H9 (cell line): ENCODE results near the gene GALNT17. TPM values are rescaled to one million over a fixed set of nuclear protein-coding genes. Genes with fewer than 3 reads are reported as not detected.
A peak's percentile ranks its signal among the peaks of the same experiment; 100 is the strongest.

Experiments
- DNase-seq: peaks from one replicate; pipeline ENCODE4 v3.0.0-alpha.2; 2017
- H2AFZ ChIP-seq: one replicate; pipeline ENCODE4 v1.6.1; 2013; ENCODE audit warnings: mild to moderate bottlenecking, low read length, control low read depth, moderate library complexity
- H2AK5ac ChIP-seq: 2 replicates; pipeline ENCODE4 v1.6.1; 2013; ENCODE audit warnings: low read length, control low read depth, mixed read lengths; ENCODE audit not compliant: insufficient read length
- H2BK120ac ChIP-seq: one replicate; pipeline ENCODE4 v1.6.1; 2013; ENCODE audit warnings: low read depth, mild to moderate bottlenecking, low read length, control low read depth, inconsistent platforms; ENCODE audit not compliant: poor library complexity, severe bottlenecking
- H2BK12ac ChIP-seq: 2 replicates; pipeline ENCODE4 v1.6.1; 2013; ENCODE audit warnings: low read length, control low read depth, mixed read lengths, low read depth; ENCODE audit not compliant: insufficient read length
- H2BK15ac ChIP-seq: 2 replicates; pipeline ENCODE4 v1.6.1; 2013; ENCODE audit warnings: low read depth, low read length, control low read depth
- H2BK20ac ChIP-seq: one replicate; pipeline ENCODE4 v1.6.1; 2013; ENCODE audit warnings: low read depth, mild to moderate bottlenecking, low read length, control low read depth, inconsistent platforms; ENCODE audit not compliant: poor library complexity, severe bottlenecking
- H2BK5ac ChIP-seq: 2 replicates; pipeline ENCODE4 v1.6.1; 2013; ENCODE audit warnings: low read length, control low read depth, mixed read lengths; ENCODE audit not compliant: insufficient read length
- H3K14ac ChIP-seq: 2 replicates; pipeline ENCODE4 v1.6.1; 2013; ENCODE audit warnings: low read length, control low read depth; ENCODE audit not compliant: insufficient read depth
- H3K18ac ChIP-seq: 2 replicates; pipeline ENCODE4 v1.6.1; 2013; ENCODE audit warnings: low read depth, mild to moderate bottlenecking, mixed read lengths, low read length, control low read depth; ENCODE audit not compliant: insufficient read length
- H3K23ac ChIP-seq: 2 replicates; pipeline ENCODE4 v1.6.1; 2013; ENCODE audit warnings: low read length, control low read depth, mixed read lengths, low read depth; ENCODE audit not compliant: insufficient read length
- H3K23me2 ChIP-seq: 2 replicates; pipeline ENCODE4 v1.6.1; 2013; ENCODE audit warnings: low read depth, mild to moderate bottlenecking, mixed read lengths, low read length, control low read depth; ENCODE audit not compliant: insufficient read length, poor library complexity, severe bottlenecking
- H3K27ac ChIP-seq: 2 replicates; pipeline ENCODE4 v1.5.1; 2013; ENCODE audit warnings: low read length, control low read depth, mixed read lengths, low read depth; ENCODE audit not compliant: insufficient read length
- H3K27me3 ChIP-seq: 2 replicates; pipeline ENCODE4 v1.6.1; 2013; ENCODE audit warnings: low read length, control low read depth, inconsistent platforms; ENCODE audit not compliant: insufficient read depth
- H3K4ac ChIP-seq: 2 replicates; pipeline ENCODE4 v1.6.1; 2013; ENCODE audit warnings: low read depth, mild to moderate bottlenecking, control low read depth, inconsistent platforms, low read length, moderate library complexity
- H3K4me1 ChIP-seq: 2 replicates; pipeline ENCODE4 v1.6.1; 2013; ENCODE audit warnings: low read length, control low read depth, inconsistent platforms; ENCODE audit not compliant: insufficient read depth
- H3K4me2 ChIP-seq: 2 replicates; pipeline ENCODE4 v1.6.1; 2013; ENCODE audit warnings: low read length, control low read depth, mixed read lengths; ENCODE audit not compliant: insufficient read length, insufficient read depth
- H3K56ac ChIP-seq: 2 replicates; pipeline ENCODE4 v1.6.1; 2013; ENCODE audit warnings: low read depth, mild to moderate bottlenecking, mixed read lengths, low read length, control low read depth; ENCODE audit not compliant: insufficient read length
- H3K79me1 ChIP-seq: 2 replicates; pipeline ENCODE4 v1.6.1; 2013; ENCODE audit warnings: low read depth, mild to moderate bottlenecking, moderate library complexity, low read length, control low read depth, inconsistent platforms; ENCODE audit not compliant: insufficient read depth, poor library complexity, severe bottlenecking
- H3K79me2 ChIP-seq: 2 replicates; pipeline ENCODE4 v1.6.1; 2013; ENCODE audit warnings: low read length, control low read depth, inconsistent platforms; ENCODE audit not compliant: insufficient read depth
- H3K9ac ChIP-seq: 2 replicates; pipeline ENCODE4 v1.6.1; 2013; ENCODE audit warnings: low read length, control low read depth, mixed read lengths; ENCODE audit not compliant: insufficient read length; ENCODE audit errors: extremely low read depth
- H3K9me3 ChIP-seq: one replicate; pipeline ENCODE4 v1.6.1; 2013; ENCODE audit warnings: low read depth, low read length, inconsistent platforms; ENCODE audit not compliant: control insufficient read depth
- H3T11ph ChIP-seq: one replicate; pipeline ENCODE4 v1.6.1; 2013; ENCODE audit warnings: mild to moderate bottlenecking, low read length, control low read depth, inconsistent platforms
- H4K20me1 ChIP-seq: one replicate; pipeline ENCODE4 v1.6.1; 2013; ENCODE audit not compliant: control insufficient read depth, insufficient read length, insufficient read depth
- H4K5ac ChIP-seq: 2 replicates; pipeline ENCODE4 v1.6.1; 2013; ENCODE audit warnings: low read depth, mild to moderate bottlenecking, mixed read lengths, low read length, control low read depth; ENCODE audit not compliant: insufficient read length
- H4K8ac ChIP-seq: replicated peaks from 2 replicates; pipeline ENCODE4 v1.6.1; 2013; ENCODE audit warnings: low read length, control low read depth, mixed read lengths, low read depth; ENCODE audit not compliant: insufficient read length
- H4K91ac ChIP-seq: 2 replicates; pipeline ENCODE4 v1.6.1; 2013; ENCODE audit warnings: low read depth, mild to moderate bottlenecking, moderate library complexity, mixed read lengths, low read length, control low read depth; ENCODE audit not compliant: insufficient read length
- H3K27ac Mint-ChIP-seq, 3 experiments: 2 replicates in 2 of 3; 3 replicates in 1 of 3; pipeline ENCODE4 v1.8.0; 2020 to 2021; ENCODE audit warnings: mixed read lengths in 3 of 3, mild to moderate bottlenecking in 1 of 3, moderate library complexity in 1 of 3
- H3K27me3 Mint-ChIP-seq: 2 replicates; pipeline ENCODE4 v1.8.0; 2021; ENCODE audit warnings: low read depth, mild to moderate bottlenecking, moderate library complexity, mixed read lengths
- H3K36me3 Mint-ChIP-seq, 3 experiments: 2 replicates in 2 of 3; 3 replicates in 1 of 3; pipeline ENCODE4 v1.8.0; 2020 to 2021; ENCODE audit warnings: low read depth in 3 of 3, mixed read lengths in 3 of 3; ENCODE audit not compliant: insufficient read depth in 1 of 3
- H3K4me1 Mint-ChIP-seq, 2 experiments: 2 replicates each; pipeline ENCODE4 v1.8.0; 2020; ENCODE audit warnings: mixed read lengths in 2 of 2
- H3K4me3 Mint-ChIP-seq, 2 experiments: 2 replicates in 1 of 2; 3 replicates in 1 of 2; pipeline ENCODE4 v1.8.0; 2020 to 2021; ENCODE audit warnings: mild to moderate bottlenecking in 2 of 2, mixed read lengths in 2 of 2, moderate library complexity in 1 of 2
- H3K9me3 Mint-ChIP-seq, 2 experiments: 2 replicates in 1 of 2; 3 replicates in 1 of 2; pipeline ENCODE4 v1.8.0; 2020; ENCODE audit warnings: mild to moderate bottlenecking in 2 of 2, mixed read lengths in 2 of 2, moderate library complexity in 1 of 2
- CTCF ChIP-seq: fragments of 200-600 bp; sonication (generic); conservative IDR thresholded peaks from 3 replicates; pipeline ENCODE4 v1.8.0; 2021; ENCODE audit warnings: antibody characterized with exemption, mild to moderate bottlenecking
- WGBS: extraction: QIAGEN DNeasy Blood & Tissue Kit; methylation state at CpG from one replicate; pipeline ENCODE4 v1.1.7; 2013; ENCODE audit warnings: missing lambda C conversion rate, low lambda C conversion rate, mixed read lengths; ENCODE audit not compliant: insufficient read length; ENCODE audit errors: extremely low coverage; 5-methylcytosine and 5-hydroxymethylcytosine counted together
- total RNA-seq: library from RNA; stranded (reverse); gene quantifications from 2 replicates; pipeline ENCODE4 v1.2.1, GENCODE V29; 2021

Gene GALNT17
- total RNA-seq, 1 experiment from 2014 or later, result 43.2 TPM

GRCh38 chr7:71325151-71325550, 193.2 kb downstream of the GALNT17 start:
- no peak overlapping the region for H2BK12ac ChIP-seq
- H2AFZ ChIP-seq, result no peak overlapping the region
- no peak overlapping the region for H3K23ac ChIP-seq
- Mint-ChIP-seq H3K36me3 (peaks cover 0 to 11% (median 4%) of the 10 kb centered on the region in 3 experiments; a peak in 2 of 7 replicates), H3K9me3 (no peaks in the 10 kb centered on the region; a peak in 1 of 5 replicates), H3K27ac (peak overlapping the region; percentile 28 to 86 (median 47); a peak in 3 of 7 replicates), H3K4me1 (peaks cover 44 to 51% of the 10 kb centered on the region in 2 experiments), H3K4me3 (no peak overlapping the region), H3K27me3 (no peaks in the 10 kb centered on the region)
- no peaks in the 10 kb centered on the region for H3K23me2 ChIP-seq
- no peak; the same call in 1 of the 3 replicates for TF ChIP-seq CTCF
- H3K9me3 ChIP-seq, result no peaks in the 10 kb centered on the region
- peaks cover 12% of the 10 kb centered on the region; the same call in 1 of the 2 replicates for H3K4me1 ChIP-seq
- H3K9ac ChIP-seq, result no peak overlapping the region
- no peak overlapping the region for H3K4me2 ChIP-seq
- H3T11ph ChIP-seq, result no peak overlapping the region
- no peak overlapping the region for H2BK20ac ChIP-seq
- no peak overlapping the region for H2BK120ac ChIP-seq
- no peak overlapping the region for H4K8ac ChIP-seq
- no CpG with 5 or more reads among the region's 5 CpGs for WGBS
- H3K79me2 ChIP-seq, result peaks cover 7% of the 10 kb centered on the region; the same call in 1 of the 2 replicates
- no peaks in the 10 kb centered on the region for H4K20me1 ChIP-seq
- no peak overlapping the region for H4K91ac ChIP-seq
- DNase-seq, result peak; percentile 46
- H2AK5ac ChIP-seq, result no peak overlapping the region
- H3K18ac ChIP-seq, result no peak overlapping the region
- no peak overlapping the region for H3K27ac ChIP-seq
- no peak overlapping the region for H3K4ac ChIP-seq
- H3K14ac ChIP-seq, result no peak overlapping the region
- H2BK15ac ChIP-seq, result no peak overlapping the region
- no peaks in the 10 kb centered on the region for H3K27me3 ChIP-seq
- H4K5ac ChIP-seq, result no peak overlapping the region
- H3K79me1 ChIP-seq, result peaks cover 2% of the 10 kb centered on the region
- H2BK5ac ChIP-seq, result no peak overlapping the region
- H3K56ac ChIP-seq, result no peak overlapping the region
